ENCODE measurements around the gene TRPM2. TPM values are rescaled to one million over a fixed set of nuclear protein-coding genes. Genes with fewer than 3 reads are reported as not detected.
A peak's percentile ranks its signal among the peaks of the same experiment; 100 is the strongest.

The TRPM2 gene
- total RNA-seq, 4 donors from 2014 or later = 0.15 to 0.52 (median 0.44) TPM

GRCh38 chr21:44399151-44399954, 45.9 kb downstream of the TRPM2 start:
- H3K9me3 ChIP-seq = no peaks in the 10 kb centered on the region
- TF ChIP-seq POLR2A (IDR thresholded peaks at IDR 0.05) (no peak), CTCF (IDR thresholded peaks at IDR 0.05 in 4 of 5, conservative IDR thresholded peaks at IDR 0.05 in 1 of 5) (no peak)
- peak in 1 of 2 donors; percentile 5 for DNase-seq
- peaks cover 0 to 3% (median 0%) of the 10 kb centered on the region in 3 donors for H3K27me3 ChIP-seq
- H3K4me1 ChIP-seq = no peaks in the 10 kb centered on the region
- no peaks in the 10 kb centered on the region for H3K36me3 ChIP-seq
- H3K27ac ChIP-seq = no peak overlapping the region
- intact Hi-C loops (cut with DNase I; ENCODE audit: low total_unique reads) = no loop called here
- no peak overlapping the region for H3K4me3 ChIP-seq
- ATAC-seq = no peak
- in situ Hi-C loops (cut with MboI; ENCODE audit: low sequenced_read_pairs in 4 of 4) = no loop called here

GRCh38 chr21:44399955-44400790, 46.8 kb downstream of the TRPM2 start:
- TF ChIP-seq CTCF (IDR thresholded peaks at IDR 0.05 in 4 of 5, conservative IDR thresholded peaks at IDR 0.05 in 1 of 5) = no peak
- no peaks in the 10 kb centered on the region for H3K36me3 ChIP-seq
- DNase-seq = peak in 1 of 2 donors; percentile 1

GRCh38 chr21:44400791-44401385, 47.5 kb downstream of the TRPM2 start:
- Histone ChIP-seq H3K27ac (no peak overlapping the region), H3K27me3 (no peaks in the 10 kb centered on the region), H3K36me3 (no peaks in the 10 kb centered on the region), H3K4me1 (no peaks in the 10 kb centered on the region), H3K9me3 (no peaks in the 10 kb centered on the region), H3K4me3 (no peak overlapping the region)
- in situ Hi-C loops (cut with MboI; ENCODE audit: low sequenced_read_pairs in 4 of 4) = no loop called here
- intact Hi-C loops (cut with DNase I; ENCODE audit: low total_unique reads) = no loop called here
- no peak for ATAC-seq
- DNase-seq = no peak
- TF ChIP-seq CTCF (IDR thresholded peaks at IDR 0.05 in 4 of 5, conservative IDR thresholded peaks at IDR 0.05 in 1 of 5) (no peak), POLR2A (IDR thresholded peaks at IDR 0.05) (no peak)

More at GRCh38 chr21:44399955-44400790, 46.8 kb downstream of the TRPM2 start:
- no peaks in the 10 kb centered on the region for H3K9me3 ChIP-seq
- no peak overlapping the region for H3K4me3 ChIP-seq
- in situ Hi-C loops (cut with MboI; ENCODE audit: low sequenced_read_pairs in 4 of 4) = no loop called here
- no peak overlapping the region for H3K27ac ChIP-seq
- no peak for ATAC-seq
- intact Hi-C loops (cut with DNase I; ENCODE audit: low total_unique reads) = no loop called here
- H3K27me3 ChIP-seq = peaks cover 0 to 1% (median 0%) of the 10 kb centered on the region in 3 donors
- no peaks in the 10 kb centered on the region for H3K4me1 ChIP-seq

- DNase-seq = peak in 1 of 2 donors; percentile 8
- ATAC-seq = no peak
- TF ChIP-seq CTCF (IDR thresholded peaks at IDR 0.05 in 4 of 5, conservative IDR thresholded peaks at IDR 0.05 in 1 of 5) (no peak), POLR2A (IDR thresholded peaks at IDR 0.05) (no peak)
- in situ Hi-C loops (cut with MboI; ENCODE audit: low sequenced_read_pairs in 4 of 4) (no loop called here), intact Hi-C loops (cut with DNase I; ENCODE audit: low total_unique reads) (no loop called here)
- H3K27ac ChIP-seq = no peak overlapping the region
- H3K27me3 ChIP-seq = no peaks in the 10 kb centered on the region
- no peaks in the 10 kb centered on the region for H3K4me1 ChIP-seq
- H3K36me3 ChIP-seq = no peaks in the 10 kb centered on the region
- H3K9me3 ChIP-seq = no peaks in the 10 kb centered on the region
- H3K4me3 ChIP-seq = no peak overlapping the region
Measured at GRCh38 chr21:44401386-44402160, 48.2 kb downstream of the TRPM2 start.
